HEK293 (cell line): ENCODE measurements around the gene PPT2.

ENCODE experiments used
- CTCF ChIA-PET: fragments of 350-600 bp; formaldehyde crosslinking; extraction: SDS; loops from one replicate; lab custom pipeline; 2021; ENCODE audit warnings: antibody characterized with exemption; lab: Yijun Ruan, JAX
- POLR2A ChIA-PET: fragments of 300-600 bp; formaldehyde crosslinking; extraction: SDS; loops from one replicate; lab custom pipeline; 2020; ENCODE audit warnings: antibody characterized with exemption, inconsistent platforms; lab: Yijun Ruan, JAX
- H3K27ac ChIP-seq: fragments of 200-500 bp; sonication (Bioruptor generic); 2 replicates; pipeline ENCODE4 v1.5.1; 2014; ENCODE audit warnings: low read depth, low read length, control low read depth, inconsistent platforms; ENCODE audit errors: extremely low read depth
- H3K36me3 ChIP-seq, 2 experiments: fragments of 200-500 bp in 1 of 2; sonication (Bioruptor generic) in 1 of 2; 1 replicate in 1 of 2; 2 replicates in 1 of 2; pipeline ENCODE4 v1.5.1; 2014 to 2017; ENCODE audit warnings: inconsistent platforms in 2 of 2, low read length in 2 of 2; ENCODE audit not compliant: control insufficient read depth in 2 of 2, insufficient read depth in 1 of 2
- H3K4me1 ChIP-seq: fragments of 200-500 bp; sonication (Bioruptor generic); 2 replicates; pipeline ENCODE4 v1.5.1; 2014; ENCODE audit warnings: mild to moderate bottlenecking, low read length, inconsistent platforms; ENCODE audit not compliant: control insufficient read depth, insufficient read depth
- H3K4me3 ChIP-seq: 2 replicates; pipeline ENCODE4 v1.5.1; 2011; ENCODE audit warnings: low read depth, mild to moderate bottlenecking, control low read depth, low read length, moderate library complexity
- H3K9me3 ChIP-seq: fragments of 200-500 bp; sonication (Bioruptor generic); 2 replicates; pipeline ENCODE4 v1.5.1; 2014; ENCODE audit warnings: low read depth, low read length, inconsistent platforms; ENCODE audit not compliant: control insufficient read depth, insufficient read depth
- EGR2 ChIP-seq: fragments of 450-650 bp; formaldehyde crosslinking; IDR thresholded peaks from 2 replicates; pipeline ENCODE4 v1.5.1; 2016; ENCODE audit warnings: low read depth, missing biosample characterization, missing genetic modification characterization
- GLIS1 ChIP-seq: fragments of 450-650 bp; formaldehyde crosslinking; IDR thresholded peaks from 2 replicates; pipeline ENCODE4 v1.5.1; 2016; ENCODE audit warnings: missing biosample characterization, missing genetic modification characterization
- KLF1 ChIP-seq: fragments of 450-650 bp; formaldehyde crosslinking; IDR thresholded peaks from 2 replicates; pipeline ENCODE4 v1.5.1; 2016; ENCODE audit warnings: missing biosample characterization, missing genetic modification characterization
- KLF17 ChIP-seq: fragments of 450-650 bp; formaldehyde crosslinking; IDR thresholded peaks from 2 replicates; pipeline ENCODE4 v1.5.1; 2016; ENCODE audit warnings: missing biosample characterization, missing genetic modification characterization
- PRDM10 ChIP-seq: fragments of 450-650 bp; formaldehyde crosslinking; IDR thresholded peaks from 2 replicates; pipeline ENCODE4 v1.5.1; 2016; ENCODE audit warnings: missing biosample characterization, missing genetic modification characterization
- PRDM4 ChIP-seq: fragments of 450-650 bp; formaldehyde crosslinking; IDR thresholded peaks from 2 replicates; pipeline ENCODE4 v1.5.1; 2017; ENCODE audit warnings: missing biosample characterization, missing genetic modification characterization
- SCRT2 ChIP-seq: fragments of 450-650 bp; formaldehyde crosslinking; IDR thresholded peaks from 2 replicates; pipeline ENCODE4 v1.5.1; 2016; ENCODE audit warnings: missing biosample characterization, missing genetic modification characterization
- SP3 ChIP-seq: fragments of 450-650 bp; formaldehyde crosslinking; IDR thresholded peaks from 2 replicates; pipeline ENCODE4 v1.5.1; 2016; ENCODE audit warnings: missing biosample characterization, missing genetic modification characterization
- WT1 ChIP-seq: fragments of 450-650 bp; formaldehyde crosslinking; IDR thresholded peaks from 2 replicates; pipeline ENCODE4 v1.5.1; 2016; ENCODE audit warnings: missing biosample characterization, missing genetic modification characterization
- ZBTB17 ChIP-seq: fragments of 450-650 bp; formaldehyde crosslinking; IDR thresholded peaks from 2 replicates; pipeline ENCODE4 v1.5.1; 2016; ENCODE audit warnings: missing biosample characterization, missing genetic modification characterization
- ZFHX2 ChIP-seq: fragments of 450-650 bp; formaldehyde crosslinking; conservative IDR thresholded peaks from 2 replicates; pipeline ENCODE4 v1.5.1; 2016; ENCODE audit warnings: missing biosample characterization, missing genetic modification characterization
- ZNF157 ChIP-seq: fragments of 450-650 bp; formaldehyde crosslinking; IDR thresholded peaks from 2 replicates; pipeline ENCODE4 v1.5.1; 2016; ENCODE audit warnings: missing biosample characterization, missing genetic modification characterization
- ZNF202 ChIP-seq: fragments of 450-650 bp; formaldehyde crosslinking; IDR thresholded peaks from 2 replicates; pipeline ENCODE4 v1.5.1; 2016; ENCODE audit warnings: missing biosample characterization, missing genetic modification characterization, borderline replicate concordance
- ZNF398 ChIP-seq: fragments of 450-650 bp; formaldehyde crosslinking; IDR thresholded peaks from 2 replicates; pipeline ENCODE4 v1.5.1; 2017; ENCODE audit warnings: missing biosample characterization, missing genetic modification characterization
- ZNF585B ChIP-seq: fragments of 450-650 bp; formaldehyde crosslinking; IDR thresholded peaks from 2 replicates; pipeline ENCODE4 v1.5.1; 2016; ENCODE audit warnings: missing biosample characterization, missing genetic modification characterization
- ZNF600 ChIP-seq: fragments of 450-650 bp; formaldehyde crosslinking; IDR thresholded peaks from 2 replicates; pipeline ENCODE4 v1.5.1; 2016; ENCODE audit warnings: missing biosample characterization, missing genetic modification characterization
- ZNF670 ChIP-seq: fragments of 450-650 bp; formaldehyde crosslinking; IDR thresholded peaks from 2 replicates; pipeline ENCODE4 v1.5.1; 2016; ENCODE audit warnings: missing biosample characterization, missing genetic modification characterization, low read depth

The PPT2 gene

GRCh38 chr6:32109114-32109764 lies 44.7 kb upstream of the PPT2 start, which contains the start of gene TNXB (continued):
- TF ChIP-seq ZNF398 (tag by site-specific recombination) (peak; percentile 93), ZNF600 (peak; percentile 80; the same call in 1 of the 2 replicates), WT1 (tag by site-specific recombination) (peak; percentile 98), KLF1 (tag by site-specific recombination) (peak; percentile 70), SP3 (tag by site-specific recombination) (peak; percentile 54; the same call in 1 of the 2 replicates), EGR2 (tag by site-specific recombination) (peak; percentile 87), GLIS1 (peak; percentile 62), SCRT2 (tag by site-specific recombination) (0 out of 2 replicates have a peak, but pooled peaks have one; percentile 45), ZFHX2 (tag by site-specific recombination) (peak; percentile 91), ZNF670 (tag by site-specific recombination) (no peak), PRDM10 (tag by site-specific recombination) (peak; percentile 96), KLF17 (tag by site-specific recombination) (0 out of 2 replicates have a peak, but pooled peaks have one; percentile 30), PRDM4 (tag by site-specific recombination) (no peak)

GRCh38 chr6:32109765-32110160 lies 44.2 kb upstream of the PPT2 start:
- Histone ChIP-seq H3K9me3 (no peaks in the 10 kb centered on the region), H3K4me1 (peaks cover 9% of the 10 kb centered on the region; the same call in 1 of the 2 replicates), H3K4me3 (no peak overlapping the region), H3K36me3 (peaks cover 0 to 13% of the 10 kb centered on the region in 2 experiments; a peak in 1 of 3 replicates), H3K27ac (no peak overlapping the region)
- TF ChIP-seq ZNF157 (no peak), ZBTB17 (0 out of 2 replicates have a peak, but pooled peaks have one; percentile 25), ZNF202 (tag by site-specific recombination) (no peak), ZNF585B (tag by site-specific recombination) (no peak)
- POLR2A ChIA-PET, result interaction anchor here (0.6 to 1.6 kb wide), 10 partner anchors 9 to 270 kb away, joined by 3 to 8 read pairs (median 4); partner anchors contain the start of gene DXO
- CTCF ChIA-PET, result interaction anchor here (0.8 to 5.9 kb wide), 5 partner anchors 8 to 158 kb away, joined by 3 to 45 read pairs (median 6); no protein-coding TSS in a partner anchor
